ENCODE results near the gene PRKG1.
"Not testable (repeated sequence)": the region's sequence is repeated elsewhere in the genome, so short reads cannot be mapped to it uniquely, and the experiment has no call there.

Gene PRKG1

GRCh38 chr10:51183783-51184182 is 109.5 kb downstream of the PRKG1 start:
- in situ Hi-C loops (cut with MboI; ENCODE audit: low sequenced_read_pairs): no loop called here
- Histone ChIP-seq H3K4me1 (no peaks in the 10 kb centered on the region), H3K36me3 (replicated peaks) (no peaks in the 10 kb centered on the region), H3K27me3 (ENCODE audit: low read depth) (no peaks in the 10 kb centered on the region), H3K4me3 (no peak overlapping the region), H3K9me3 (no peaks in the 10 kb centered on the region)
- DNase-seq (ENCODE audit: low spot score in 2 of 2): no peak

GRCh38 chr10:51186361-51186760 is 112.1 kb downstream of the PRKG1 start:
- no peaks in the 10 kb centered on the region for H3K4me1 ChIP-seq
- in situ Hi-C loops (cut with MboI; ENCODE audit: low sequenced_read_pairs): no loop called here
- H3K36me3 ChIP-seq (replicated peaks): no peaks in the 10 kb centered on the region
- no peak for DNase-seq (ENCODE audit: low spot score in 2 of 2)
- no peaks in the 10 kb centered on the region for H3K9me3 ChIP-seq
- no peak overlapping the region for H3K4me3 ChIP-seq
- no peaks in the 10 kb centered on the region for H3K27me3 ChIP-seq (ENCODE audit: low read depth)

- Histone ChIP-seq H3K4me1 (no peaks in the 10 kb centered on the region), H3K4me3 (no peak overlapping the region), H3K36me3 (replicated peaks) (no peaks in the 10 kb centered on the region), H3K27me3 (ENCODE audit: low read depth) (no peaks in the 10 kb centered on the region), H3K9me3 (no peaks in the 10 kb centered on the region)
- in situ Hi-C loops (cut with MboI; ENCODE audit: low sequenced_read_pairs): no loop called here
- DNase-seq (ENCODE audit: low spot score in 2 of 2): no peak
Measured at GRCh38 chr10:51188008-51188407, 113.7 kb downstream of the PRKG1 start.

GRCh38 chr10:51188866-51189265 is 114.6 kb downstream of the PRKG1 start:
- in situ Hi-C loops (cut with MboI; ENCODE audit: low sequenced_read_pairs): no loop called here
- H3K4me1 ChIP-seq: no peaks in the 10 kb centered on the region
- no peaks in the 10 kb centered on the region for H3K9me3 ChIP-seq

GRCh38 chr10:51196508-51197175 is 122.4 kb downstream of the PRKG1 start:
- in situ Hi-C loops (cut with MboI; ENCODE audit: low sequenced_read_pairs): no loop called here

More at GRCh38 chr10:51188866-51189265, 114.6 kb downstream of the PRKG1 start:
- DNase-seq (ENCODE audit: low spot score in 2 of 2): no peak
- Histone ChIP-seq H3K27me3 (ENCODE audit: low read depth) (no peaks in the 10 kb centered on the region), H3K4me3 (no peak overlapping the region), H3K36me3 (replicated peaks) (no peaks in the 10 kb centered on the region)

GRCh38 chr10:51198170-51198569 is 123.9 kb downstream of the PRKG1 start:
- Histone ChIP-seq H3K9me3 (no peaks in the 10 kb centered on the region), H3K4me1 (no peaks in the 10 kb centered on the region), H3K4me3 (no peak overlapping the region), H3K27me3 (ENCODE audit: low read depth) (peaks cover 7% of the 10 kb centered on the region; the same call in 1 of the 2 replicates), H3K36me3 (replicated peaks) (no peaks in the 10 kb centered on the region)
- in situ Hi-C loops (cut with MboI; ENCODE audit: low sequenced_read_pairs): no loop called here
- DNase-seq (ENCODE audit: low spot score in 2 of 2): no peak

More at GRCh38 chr10:51196508-51197175, 122.4 kb downstream of the PRKG1 start:
- no peak overlapping the region for H3K4me3 ChIP-seq
- no peaks in the 10 kb centered on the region for H3K36me3 ChIP-seq (replicated peaks)
- peaks cover 7% of the 10 kb centered on the region; the same call in 1 of the 2 replicates for H3K27me3 ChIP-seq (ENCODE audit: low read depth)
- no peak for DNase-seq (ENCODE audit: low spot score in 2 of 2)
- H3K9me3 ChIP-seq: no peaks in the 10 kb centered on the region
- no peaks in the 10 kb centered on the region for H3K4me1 ChIP-seq

GRCh38 chr10:51201947-51202346 is 127.7 kb downstream of the PRKG1 start:
- Histone ChIP-seq H3K4me3 (no peak overlapping the region), H3K9me3 (no peaks in the 10 kb centered on the region), H3K4me1 (no peaks in the 10 kb centered on the region), H3K27me3 (ENCODE audit: low read depth) (peaks cover 7% of the 10 kb centered on the region; the same call in 1 of the 2 replicates), H3K36me3 (replicated peaks) (no peaks in the 10 kb centered on the region)
- no peak for DNase-seq (ENCODE audit: low spot score in 2 of 2)
- in situ Hi-C loops (cut with MboI; ENCODE audit: low sequenced_read_pairs): no loop called here

- H3K4me3 ChIP-seq: no peak overlapping the region
- in situ Hi-C loops (cut with MboI; ENCODE audit: low sequenced_read_pairs): no loop called here
Measured at GRCh38 chr10:51203359-51203758, 129.1 kb downstream of the PRKG1 start.

GRCh38 chr10:51204066-51204465 is 129.8 kb downstream of the PRKG1 start:
- in situ Hi-C loops (cut with MboI; ENCODE audit: low sequenced_read_pairs): no loop called here
- DNase-seq (ENCODE audit: low spot score in 2 of 2): no peak
- Histone ChIP-seq H3K4me3 (no peak overlapping the region), H3K9me3 (no peaks in the 10 kb centered on the region), H3K36me3 (replicated peaks) (no peaks in the 10 kb centered on the region), H3K4me1 (no peaks in the 10 kb centered on the region), H3K27me3 (ENCODE audit: low read depth) (peaks cover 7% of the 10 kb centered on the region; the same call in 1 of the 2 replicates)

More at GRCh38 chr10:51203359-51203758, 129.1 kb downstream of the PRKG1 start:
- DNase-seq (ENCODE audit: low spot score in 2 of 2): no peak
- Histone ChIP-seq H3K9me3 (no peaks in the 10 kb centered on the region), H3K4me1 (no peaks in the 10 kb centered on the region), H3K36me3 (replicated peaks) (no peaks in the 10 kb centered on the region), H3K27me3 (ENCODE audit: low read depth) (peaks cover 7% of the 10 kb centered on the region; the same call in 1 of the 2 replicates)

GRCh38 chr10:51204701-51205100 is 130.4 kb downstream of the PRKG1 start:
- in situ Hi-C loops (cut with MboI; ENCODE audit: low sequenced_read_pairs): no loop called here
- no peaks in the 10 kb centered on the region for H3K4me1 ChIP-seq
- H3K27me3 ChIP-seq (ENCODE audit: low read depth): peaks cover 7% of the 10 kb centered on the region; the same call in 1 of the 2 replicates
- H3K4me3 ChIP-seq: no peak overlapping the region
- no peak for DNase-seq (ENCODE audit: low spot score in 2 of 2)
- H3K9me3 ChIP-seq: no peaks in the 10 kb centered on the region
- no peaks in the 10 kb centered on the region for H3K36me3 ChIP-seq (replicated peaks)

GRCh38 chr10:51206500-51206899 is 132.2 kb downstream of the PRKG1 start:
- Histone ChIP-seq H3K4me3 (no peak overlapping the region), H3K27me3 (ENCODE audit: low read depth) (no peaks in the 10 kb centered on the region), H3K4me1 (no peaks in the 10 kb centered on the region), H3K36me3 (replicated peaks) (no peaks in the 10 kb centered on the region), H3K9me3 (no peaks in the 10 kb centered on the region)
- in situ Hi-C loops (cut with MboI; ENCODE audit: low sequenced_read_pairs): no loop called here
- DNase-seq (ENCODE audit: low spot score in 2 of 2): no peak

GRCh38 chr10:51212937-51213336 is 138.7 kb downstream of the PRKG1 start:
- H3K4me1 ChIP-seq; in situ Hi-C loops (cut with MboI; ENCODE audit: low sequenced_read_pairs); H3K9me3 ChIP-seq; H3K27me3 ChIP-seq (ENCODE audit: low read depth); H3K36me3 ChIP-seq (replicated peaks); H3K4me3 ChIP-seq; DNase-seq (ENCODE audit: low spot score in 2 of 2): not testable (repeated sequence)

GRCh38 chr10:51214207-51215196 is 140.2 kb downstream of the PRKG1 start:
- in situ Hi-C loops (cut with MboI; ENCODE audit: low sequenced_read_pairs): no loop called here
- Histone ChIP-seq H3K4me1 (no peaks in the 10 kb centered on the region), H3K9me3 (no peaks in the 10 kb centered on the region), H3K4me3 (no peak overlapping the region), H3K27me3 (ENCODE audit: low read depth) (no peaks in the 10 kb centered on the region), H3K36me3 (replicated peaks) (no peaks in the 10 kb centered on the region)
- DNase-seq (ENCODE audit: low spot score in 2 of 2): no peak

All from HAP-1 (cell line).